ENCODE data around the gene WFDC6.

DNA sequence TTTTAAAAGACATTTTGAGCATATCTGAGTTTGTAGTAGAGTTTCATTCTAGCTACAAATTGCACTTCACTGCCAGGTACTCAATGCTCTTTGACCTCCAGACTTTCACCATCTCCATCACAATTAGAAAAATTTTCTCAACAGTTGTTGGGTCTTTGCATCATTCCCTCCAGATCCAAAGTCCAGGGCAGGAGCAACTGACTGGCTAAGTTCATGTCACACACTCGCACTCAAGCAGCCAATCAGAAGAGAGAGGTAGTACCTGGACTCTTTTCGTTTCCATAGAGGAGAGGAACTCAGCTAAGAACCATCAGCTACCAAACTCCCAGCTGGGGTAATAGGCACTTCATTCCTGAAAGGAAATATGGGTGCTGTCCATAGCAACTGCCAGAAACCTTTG is 32.9 kb downstream of the WFDC6 start:
- TF ChIP-seq BHLHE40 (IDR thresholded peaks at IDR 0.05; ENCODE audit: low read depth, low read length) (no peak), RFX5 (IDR thresholded peaks at IDR 0.05) (no peak), RNF2 (IDR thresholded peaks at IDR 0.05; ENCODE audit: borderline replicate concordance, low read depth) (no peak), POLR2A (IDR thresholded peaks at IDR 0.05; ENCODE audit: low read length) (no peak), CEBPB (IDR thresholded peaks at IDR 0.05) (no peak)
- TF ChIP-seq, protein P1, sequence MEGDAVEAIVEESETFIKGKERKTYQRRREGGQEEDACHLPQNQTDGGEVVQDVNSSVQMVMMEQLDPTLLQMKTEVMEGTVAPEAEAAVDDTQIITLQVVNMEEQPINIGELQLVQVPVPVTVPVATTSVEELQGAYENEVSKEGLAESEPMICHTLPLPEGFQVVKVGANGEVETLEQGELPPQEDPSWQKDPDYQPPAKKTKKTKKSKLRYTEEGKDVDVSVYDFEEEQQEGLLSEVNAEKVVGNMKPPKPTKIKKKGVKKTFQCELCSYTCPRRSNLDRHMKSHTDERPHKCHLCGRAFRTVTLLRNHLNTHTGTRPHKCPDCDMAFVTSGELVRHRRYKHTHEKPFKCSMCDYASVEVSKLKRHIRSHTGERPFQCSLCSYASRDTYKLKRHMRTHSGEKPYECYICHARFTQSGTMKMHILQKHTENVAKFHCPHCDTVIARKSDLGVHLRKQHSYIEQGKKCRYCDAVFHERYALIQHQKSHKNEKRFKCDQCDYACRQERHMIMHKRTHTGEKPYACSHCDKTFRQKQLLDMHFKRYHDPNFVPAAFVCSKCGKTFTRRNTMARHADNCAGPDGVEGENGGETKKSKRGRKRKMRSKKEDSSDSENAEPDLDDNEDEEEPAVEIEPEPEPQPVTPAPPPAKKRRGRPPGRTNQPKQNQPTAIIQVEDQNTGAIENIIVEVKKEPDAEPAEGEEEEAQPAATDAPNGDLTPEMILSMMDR (IDR thresholded peaks at IDR 0.05) = no peak
- TF ChIP-seq, protein P2, sequence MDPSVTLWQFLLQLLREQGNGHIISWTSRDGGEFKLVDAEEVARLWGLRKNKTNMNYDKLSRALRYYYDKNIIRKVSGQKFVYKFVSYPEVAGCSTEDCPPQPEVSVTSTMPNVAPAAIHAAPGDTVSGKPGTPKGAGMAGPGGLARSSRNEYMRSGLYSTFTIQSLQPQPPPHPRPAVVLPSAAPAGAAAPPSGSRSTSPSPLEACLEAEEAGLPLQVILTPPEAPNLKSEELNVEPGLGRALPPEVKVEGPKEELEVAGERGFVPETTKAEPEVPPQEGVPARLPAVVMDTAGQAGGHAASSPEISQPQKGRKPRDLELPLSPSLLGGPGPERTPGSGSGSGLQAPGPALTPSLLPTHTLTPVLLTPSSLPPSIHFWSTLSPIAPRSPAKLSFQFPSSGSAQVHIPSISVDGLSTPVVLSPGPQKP (IDR thresholded peaks at IDR 0.05; ENCODE audit: low read depth, low read length) = no peak

All from A549 (cell line).